ENCODE data around the gene PLB1.

DNA sequence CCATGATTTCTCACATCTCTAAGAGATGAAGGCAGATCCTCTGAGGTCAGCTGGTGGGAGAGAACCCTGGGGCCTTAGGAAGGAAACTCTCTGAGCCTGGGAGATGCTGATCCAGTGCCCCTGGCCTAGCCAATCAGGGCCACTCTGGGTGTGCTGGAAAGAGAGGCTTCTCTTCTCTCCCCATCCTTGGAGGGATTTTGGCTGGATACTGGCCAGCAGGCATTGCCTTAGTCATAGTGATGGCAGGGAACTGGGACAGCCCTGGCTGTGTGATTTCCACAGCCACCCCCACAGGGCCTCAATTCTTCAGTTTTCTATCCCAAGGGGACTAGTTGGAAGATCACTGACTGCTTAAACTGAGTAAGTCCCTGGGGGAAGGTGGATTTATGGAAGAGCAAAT is 26.6 kb upstream of the PLB1 start:
- TF ChIP-seq EZH2 (IDR thresholded peaks at IDR 0.05; ENCODE audit: borderline replicate concordance, low read length): no peak
- TF ChIP-seq, protein P1, sequence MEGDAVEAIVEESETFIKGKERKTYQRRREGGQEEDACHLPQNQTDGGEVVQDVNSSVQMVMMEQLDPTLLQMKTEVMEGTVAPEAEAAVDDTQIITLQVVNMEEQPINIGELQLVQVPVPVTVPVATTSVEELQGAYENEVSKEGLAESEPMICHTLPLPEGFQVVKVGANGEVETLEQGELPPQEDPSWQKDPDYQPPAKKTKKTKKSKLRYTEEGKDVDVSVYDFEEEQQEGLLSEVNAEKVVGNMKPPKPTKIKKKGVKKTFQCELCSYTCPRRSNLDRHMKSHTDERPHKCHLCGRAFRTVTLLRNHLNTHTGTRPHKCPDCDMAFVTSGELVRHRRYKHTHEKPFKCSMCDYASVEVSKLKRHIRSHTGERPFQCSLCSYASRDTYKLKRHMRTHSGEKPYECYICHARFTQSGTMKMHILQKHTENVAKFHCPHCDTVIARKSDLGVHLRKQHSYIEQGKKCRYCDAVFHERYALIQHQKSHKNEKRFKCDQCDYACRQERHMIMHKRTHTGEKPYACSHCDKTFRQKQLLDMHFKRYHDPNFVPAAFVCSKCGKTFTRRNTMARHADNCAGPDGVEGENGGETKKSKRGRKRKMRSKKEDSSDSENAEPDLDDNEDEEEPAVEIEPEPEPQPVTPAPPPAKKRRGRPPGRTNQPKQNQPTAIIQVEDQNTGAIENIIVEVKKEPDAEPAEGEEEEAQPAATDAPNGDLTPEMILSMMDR (IDR thresholded peaks at IDR 0.05; ENCODE audit: low read length): no peak

Data from OCI-LY1 (cell line).